WTC11 (cell line): Measurements from ENCODE around the gene NUAK1. TPM values are rescaled to one million over a fixed set of nuclear protein-coding genes. Genes with fewer than 3 reads are reported as not detected.

ENCODE experiments used
- ATAC-seq: fragments of 200-7000 bp; cut with Tn5 transposase; 2 replicates; pipeline ENCODE4 v1.10.0; 2021; ENCODE audit warnings: mild to moderate bottlenecking, moderate library complexity
- CTCF ChIA-PET: fragments of 300-600 bp; sonication (Branson Sonifier 250); formaldehyde crosslinking; loops from one replicate; lab custom pipeline; 2021; ENCODE audit warnings: antibody characterized with exemption; lab: Charles Lee
- POLR2A ChIA-PET: fragments of 350-600 bp; sonication (Branson Sonifier 250); formaldehyde crosslinking; loops from one replicate; lab custom pipeline; 2021; ENCODE audit warnings: antibody characterized with exemption; lab: Charles Lee
- DNase-seq: peaks from one replicate; pipeline ENCODE4 v3.0.0; 2021; ENCODE audit warnings: low spot score
- H3K27ac Mint-ChIP-seq: 2 replicates; pipeline ENCODE4 v1.8.0; 2021; ENCODE audit warnings: mixed read lengths
- H3K27me3 Mint-ChIP-seq: 2 replicates; pipeline ENCODE4 v1.8.0; 2021; ENCODE audit warnings: low read depth, mild to moderate bottlenecking, moderate library complexity, mixed read lengths
- H3K36me3 Mint-ChIP-seq: 2 replicates; pipeline ENCODE4 v1.8.0; 2021; ENCODE audit warnings: mixed read lengths
- H3K4me1 Mint-ChIP-seq: 2 replicates; pipeline ENCODE4 v1.8.0; 2022; ENCODE audit warnings: mixed read lengths
- H3K4me3 Mint-ChIP-seq: 2 replicates; pipeline ENCODE4 v1.8.0; 2021; ENCODE audit warnings: mild to moderate bottlenecking, moderate library complexity, mixed read lengths
- H3K9me3 Mint-ChIP-seq: 2 replicates; pipeline ENCODE4 v1.8.0; 2021; ENCODE audit warnings: mixed read lengths
- FOXK1 ChIP-seq: sonication (generic); formaldehyde crosslinking; IDR thresholded peaks from 2 replicates; pipeline ENCODE4 v1.8.0; 2022; ENCODE audit warnings: mild to moderate bottlenecking, moderate library complexity, missing genetic modification reagents
- FOXP1 ChIP-seq: sonication (generic); formaldehyde crosslinking; IDR thresholded peaks from 2 replicates; pipeline ENCODE4 v1.8.0; 2022; ENCODE audit warnings: missing genetic modification reagents, mild to moderate bottlenecking, moderate library complexity, borderline replicate concordance
- IRF2 ChIP-seq: sonication (generic); formaldehyde crosslinking; IDR thresholded peaks from 2 replicates; pipeline ENCODE4 v1.8.0; 2022; ENCODE audit warnings: low read depth, missing genetic modification reagents, borderline replicate concordance
- MYBL2 ChIP-seq: sonication (generic); formaldehyde crosslinking; IDR thresholded peaks from 2 replicates; pipeline ENCODE4 v1.8.1; 2023; ENCODE audit warnings: mild to moderate bottlenecking, moderate library complexity, missing genetic modification reagents
- NFATC4 ChIP-seq: fragments of 250-450 bp; sonication (Bioruptor Pico); IDR thresholded peaks from 2 replicates; pipeline ENCODE4 v1.9.0; 2021; ENCODE audit warnings: mild to moderate bottlenecking
- ZNF121 ChIP-seq: sonication (generic); formaldehyde crosslinking; IDR thresholded peaks from 2 replicates; pipeline ENCODE4 v1.8.0; 2023; ENCODE audit warnings: missing genetic modification reagents
- ZNF317 ChIP-seq: sonication (generic); formaldehyde crosslinking; IDR thresholded peaks from 2 replicates; pipeline ENCODE4 v1.8.1; 2023; ENCODE audit warnings: low read depth, mild to moderate bottlenecking, moderate library complexity, missing genetic modification reagents, borderline replicate concordance
- ZNF423 ChIP-seq: fragments of 250-450 bp; sonication (Bioruptor Pico); IDR thresholded peaks from 2 replicates; pipeline ENCODE4 v2.1.2; 2022; ENCODE audit warnings: mild to moderate bottlenecking, moderate library complexity
- total RNA-seq: library from RNA; stranded (reverse); gene quantifications from 3 replicates; pipeline ENCODE4 v1.2.3, GENCODE V29; 2021
- TF ChIP-seq, protein P1 (sequence below): sonication (generic); formaldehyde crosslinking; IDR thresholded peaks from 2 replicates; pipeline ENCODE4 v1.8.1; 2022; ENCODE audit warnings: low read depth, missing genetic modification reagents, borderline replicate concordance
- TF ChIP-seq, protein P2 (sequence below): sonication (generic); formaldehyde crosslinking; IDR thresholded peaks from 2 replicates; pipeline ENCODE4 v1.8.0; 2022; ENCODE audit warnings: missing genetic modification reagents
- TF ChIP-seq, protein P3 (sequence below): sonication (generic); formaldehyde crosslinking; IDR thresholded peaks from 2 replicates; pipeline ENCODE4 v1.8.1; 2023; ENCODE audit warnings: mild to moderate bottlenecking, missing genetic modification reagents
- TF ChIP-seq, protein P4 (sequence below): sonication (generic); formaldehyde crosslinking; IDR thresholded peaks from 2 replicates; pipeline ENCODE4 v1.8.1; 2023; ENCODE audit warnings: mild to moderate bottlenecking, missing genetic modification reagents, moderate library complexity
- TF ChIP-seq, protein P5 (sequence below): sonication (generic); formaldehyde crosslinking; conservative IDR thresholded peaks from 2 replicates; pipeline ENCODE4 v1.8.1; 2023; ENCODE audit warnings: mild to moderate bottlenecking, low read depth, missing genetic modification reagents, moderate library complexity
- TF ChIP-seq, protein P6 (sequence below): sonication (generic); formaldehyde crosslinking; IDR thresholded peaks from 2 replicates; pipeline ENCODE4 v1.8.0; 2023; ENCODE audit warnings: missing genetic modification reagents
- TF ChIP-seq, protein P7 (sequence below): fragments of 250-450 bp; sonication (Bioruptor Pico); IDR thresholded peaks from 2 replicates; pipeline ENCODE4 v1.9.0; 2021; ENCODE audit warnings: moderate library complexity, mild to moderate bottlenecking, inconsistent platforms, borderline replicate concordance
- TF ChIP-seq, protein P8 (sequence below): sonication (generic); formaldehyde crosslinking; IDR thresholded peaks from 2 replicates; pipeline ENCODE4 v1.8.1; 2022; ENCODE audit warnings: missing genetic modification reagents, borderline replicate concordance
- TF ChIP-seq, protein P9 (sequence below): fragments of 250-450 bp; sonication (Bioruptor Pico); IDR thresholded peaks from 2 replicates; pipeline ENCODE4 v1.9.0; 2021; ENCODE audit warnings: mild to moderate bottlenecking

The NUAK1 gene
- total RNA-seq, 1 experiment from 2014 or later: 15.9 TPM

DNA sequence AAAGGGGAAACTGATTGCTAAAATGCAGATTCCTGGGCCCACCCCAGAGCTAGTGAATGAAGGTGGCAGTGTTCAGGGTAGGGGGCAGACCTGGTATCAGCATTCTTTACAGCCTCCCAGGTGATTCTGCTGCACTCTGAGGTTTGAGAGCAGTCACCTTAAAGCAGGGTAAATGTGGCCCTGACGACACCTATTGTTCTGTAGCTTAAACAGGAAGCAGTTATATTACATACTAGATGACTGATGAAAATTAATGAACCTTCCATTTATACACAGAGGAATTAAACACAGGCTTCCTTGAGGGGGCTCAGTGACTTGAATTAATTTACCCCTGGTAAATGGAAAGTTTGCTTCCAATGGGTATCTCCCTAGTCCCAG, 25.3 kb downstream of the NUAK1 start:
- DNase-seq: no peak
- TF ChIP-seq ZNF317 (CRISPR knock-in tag) (no peak), MYBL2 (CRISPR knock-in tag) (no peak), ZNF121 (CRISPR knock-in tag) (no peak), FOXP1 (CRISPR knock-in tag) (no peak)
- CTCF ChIA-PET: interaction anchor here (1.1 to 2.7 kb wide), 2 partner anchors 10 to 23 kb away, joined by 4 to 8 read pairs; no protein-coding TSS in a partner anchor
- H3K4me1 Mint-ChIP-seq: peaks cover 86% of the 10 kb centered on the region
- H3K4me3 Mint-ChIP-seq: no peak overlapping the region
- H3K9me3 Mint-ChIP-seq: no peaks in the 10 kb centered on the region
- ATAC-seq: no peak
- H3K36me3 Mint-ChIP-seq: no peaks in the 10 kb centered on the region
- peak overlapping the region; percentile 60; the same call in 1 of the 2 replicates for H3K27ac Mint-ChIP-seq
- no peaks in the 10 kb centered on the region; the same call in 1 of the 2 replicates for H3K27me3 Mint-ChIP-seq
- POLR2A ChIA-PET: interaction anchor here (0.6 kb wide), 1 partner anchor 35 kb away, joined by 3 read pairs; no protein-coding TSS in a partner anchor

DNA sequence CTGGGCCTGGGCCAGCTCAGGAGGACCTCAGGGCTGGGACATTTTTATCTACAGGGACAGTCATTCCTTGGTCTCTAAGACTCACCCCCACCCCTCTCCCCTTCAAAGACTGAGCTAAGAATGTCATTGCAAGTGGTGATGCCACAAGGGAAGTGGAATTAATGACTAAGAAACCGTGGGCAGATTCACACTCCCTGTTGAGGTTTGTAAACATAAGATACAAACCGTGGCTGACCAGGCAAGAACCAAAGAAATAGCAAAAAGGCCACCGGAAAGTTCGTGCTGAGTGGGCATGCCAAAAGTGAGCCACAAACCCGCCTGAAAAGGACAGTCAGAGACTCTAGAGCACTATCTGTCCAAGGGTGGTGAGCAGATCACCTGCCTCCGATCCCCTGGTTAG, 25.7 kb downstream of the NUAK1 start:
- ChIA-PET CTCF (interaction anchor here (1.1 to 2.7 kb wide), 3 partner anchors 11 to 23 kb away, joined by 4 to 8 read pairs (median 6); no protein-coding TSS in a partner anchor), POLR2A (interaction anchor here (0.6 to 1.4 kb wide), 2 partner anchors 27 to 35 kb away, joined by 3 to 4 read pairs; no protein-coding TSS in a partner anchor)
- H3K9me3 Mint-ChIP-seq: no peaks in the 10 kb centered on the region
- DNase-seq: no peak
- H3K4me1 Mint-ChIP-seq: peaks cover 86% of the 10 kb centered on the region
- no peak for ATAC-seq
- peak overlapping the region; percentile 39; the same call in 1 of the 2 replicates for H3K27ac Mint-ChIP-seq
- H3K27me3 Mint-ChIP-seq: no peaks in the 10 kb centered on the region; the same call in 1 of the 2 replicates
- H3K36me3 Mint-ChIP-seq: no peaks in the 10 kb centered on the region
- no peak overlapping the region for H3K4me3 Mint-ChIP-seq
- TF ChIP-seq FOXK1 (CRISPR knock-in tag): no peak
- no peak for TF ChIP-seq IRF2 (CRISPR knock-in tag)
- TF ChIP-seq, protein P1, sequence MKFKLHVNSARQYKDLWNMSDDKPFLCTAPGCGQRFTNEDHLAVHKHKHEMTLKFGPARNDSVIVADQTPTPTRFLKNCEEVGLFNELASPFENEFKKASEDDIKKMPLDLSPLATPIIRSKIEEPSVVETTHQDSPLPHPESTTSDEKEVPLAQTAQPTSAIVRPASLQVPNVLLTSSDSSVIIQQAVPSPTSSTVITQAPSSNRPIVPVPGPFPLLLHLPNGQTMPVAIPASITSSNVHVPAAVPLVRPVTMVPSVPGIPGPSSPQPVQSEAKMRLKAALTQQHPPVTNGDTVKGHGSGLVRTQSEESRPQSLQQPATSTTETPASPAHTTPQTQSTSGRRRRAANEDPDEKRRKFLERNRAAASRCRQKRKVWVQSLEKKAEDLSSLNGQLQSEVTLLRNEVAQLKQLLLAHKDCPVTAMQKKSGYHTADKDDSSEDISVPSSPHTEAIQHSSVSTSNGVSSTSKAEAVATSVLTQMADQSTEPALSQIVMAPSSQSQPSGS: no peak
- TF ChIP-seq, protein P2, sequence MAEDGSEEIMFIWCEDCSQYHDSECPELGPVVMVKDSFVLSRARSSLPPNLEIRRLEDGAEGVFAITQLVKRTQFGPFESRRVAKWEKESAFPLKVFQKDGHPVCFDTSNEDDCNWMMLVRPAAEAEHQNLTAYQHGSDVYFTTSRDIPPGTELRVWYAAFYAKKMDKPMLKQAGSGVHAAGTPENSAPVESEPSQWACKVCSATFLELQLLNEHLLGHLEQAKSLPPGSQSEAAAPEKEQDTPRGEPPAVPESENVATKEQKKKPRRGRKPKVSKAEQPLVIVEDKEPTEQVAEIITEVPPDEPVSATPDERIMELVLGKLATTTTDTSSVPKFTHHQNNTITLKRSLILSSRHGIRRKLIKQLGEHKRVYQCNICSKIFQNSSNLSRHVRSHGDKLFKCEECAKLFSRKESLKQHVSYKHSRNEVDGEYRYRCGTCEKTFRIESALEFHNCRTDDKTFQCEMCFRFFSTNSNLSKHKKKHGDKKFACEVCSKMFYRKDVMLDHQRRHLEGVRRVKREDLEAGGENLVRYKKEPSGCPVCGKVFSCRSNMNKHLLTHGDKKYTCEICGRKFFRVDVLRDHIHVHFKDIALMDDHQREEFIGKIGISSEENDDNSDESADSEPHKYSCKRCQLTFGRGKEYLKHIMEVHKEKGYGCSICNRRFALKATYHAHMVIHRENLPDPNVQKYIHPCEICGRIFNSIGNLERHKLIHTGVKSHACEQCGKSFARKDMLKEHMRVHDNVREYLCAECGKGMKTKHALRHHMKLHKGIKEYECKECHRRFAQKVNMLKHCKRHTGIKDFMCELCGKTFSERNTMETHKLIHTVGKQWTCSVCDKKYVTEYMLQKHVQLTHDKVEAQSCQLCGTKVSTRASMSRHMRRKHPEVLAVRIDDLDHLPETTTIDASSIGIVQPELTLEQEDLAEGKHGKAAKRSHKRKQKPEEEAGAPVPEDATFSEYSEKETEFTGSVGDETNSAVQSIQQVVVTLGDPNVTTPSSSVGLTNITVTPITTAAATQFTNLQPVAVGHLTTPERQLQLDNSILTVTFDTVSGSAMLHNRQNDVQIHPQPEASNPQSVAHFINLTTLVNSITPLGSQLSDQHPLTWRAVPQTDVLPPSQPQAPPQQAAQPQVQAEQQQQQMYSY: no peak
- TF ChIP-seq, protein P3, sequence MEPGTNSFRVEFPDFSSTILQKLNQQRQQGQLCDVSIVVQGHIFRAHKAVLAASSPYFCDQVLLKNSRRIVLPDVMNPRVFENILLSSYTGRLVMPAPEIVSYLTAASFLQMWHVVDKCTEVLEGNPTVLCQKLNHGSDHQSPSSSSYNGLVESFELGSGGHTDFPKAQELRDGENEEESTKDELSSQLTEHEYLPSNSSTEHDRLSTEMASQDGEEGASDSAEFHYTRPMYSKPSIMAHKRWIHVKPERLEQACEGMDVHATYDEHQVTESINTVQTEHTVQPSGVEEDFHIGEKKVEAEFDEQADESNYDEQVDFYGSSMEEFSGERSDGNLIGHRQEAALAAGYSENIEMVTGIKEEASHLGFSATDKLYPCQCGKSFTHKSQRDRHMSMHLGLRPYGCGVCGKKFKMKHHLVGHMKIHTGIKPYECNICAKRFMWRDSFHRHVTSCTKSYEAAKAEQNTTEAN (CRISPR knock-in tag): no peak
- TF ChIP-seq, protein P4, sequence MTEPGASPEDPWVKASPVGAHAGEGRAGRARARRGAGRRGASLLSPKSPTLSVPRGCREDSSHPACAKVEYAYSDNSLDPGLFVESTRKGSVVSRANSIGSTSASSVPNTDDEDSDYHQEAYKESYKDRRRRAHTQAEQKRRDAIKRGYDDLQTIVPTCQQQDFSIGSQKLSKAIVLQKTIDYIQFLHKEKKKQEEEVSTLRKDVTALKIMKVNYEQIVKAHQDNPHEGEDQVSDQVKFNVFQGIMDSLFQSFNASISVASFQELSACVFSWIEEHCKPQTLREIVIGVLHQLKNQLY (CRISPR knock-in tag): no peak
- TF ChIP-seq, protein P5, sequence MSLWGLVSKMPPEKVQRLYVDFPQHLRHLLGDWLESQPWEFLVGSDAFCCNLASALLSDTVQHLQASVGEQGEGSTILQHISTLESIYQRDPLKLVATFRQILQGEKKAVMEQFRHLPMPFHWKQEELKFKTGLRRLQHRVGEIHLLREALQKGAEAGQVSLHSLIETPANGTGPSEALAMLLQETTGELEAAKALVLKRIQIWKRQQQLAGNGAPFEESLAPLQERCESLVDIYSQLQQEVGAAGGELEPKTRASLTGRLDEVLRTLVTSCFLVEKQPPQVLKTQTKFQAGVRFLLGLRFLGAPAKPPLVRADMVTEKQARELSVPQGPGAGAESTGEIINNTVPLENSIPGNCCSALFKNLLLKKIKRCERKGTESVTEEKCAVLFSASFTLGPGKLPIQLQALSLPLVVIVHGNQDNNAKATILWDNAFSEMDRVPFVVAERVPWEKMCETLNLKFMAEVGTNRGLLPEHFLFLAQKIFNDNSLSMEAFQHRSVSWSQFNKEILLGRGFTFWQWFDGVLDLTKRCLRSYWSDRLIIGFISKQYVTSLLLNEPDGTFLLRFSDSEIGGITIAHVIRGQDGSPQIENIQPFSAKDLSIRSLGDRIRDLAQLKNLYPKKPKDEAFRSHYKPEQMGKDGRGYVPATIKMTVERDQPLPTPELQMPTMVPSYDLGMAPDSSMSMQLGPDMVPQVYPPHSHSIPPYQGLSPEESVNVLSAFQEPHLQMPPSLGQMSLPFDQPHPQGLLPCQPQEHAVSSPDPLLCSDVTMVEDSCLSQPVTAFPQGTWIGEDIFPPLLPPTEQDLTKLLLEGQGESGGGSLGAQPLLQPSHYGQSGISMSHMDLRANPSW (CRISPR knock-in tag): no peak
- TF ChIP-seq, protein P6, sequence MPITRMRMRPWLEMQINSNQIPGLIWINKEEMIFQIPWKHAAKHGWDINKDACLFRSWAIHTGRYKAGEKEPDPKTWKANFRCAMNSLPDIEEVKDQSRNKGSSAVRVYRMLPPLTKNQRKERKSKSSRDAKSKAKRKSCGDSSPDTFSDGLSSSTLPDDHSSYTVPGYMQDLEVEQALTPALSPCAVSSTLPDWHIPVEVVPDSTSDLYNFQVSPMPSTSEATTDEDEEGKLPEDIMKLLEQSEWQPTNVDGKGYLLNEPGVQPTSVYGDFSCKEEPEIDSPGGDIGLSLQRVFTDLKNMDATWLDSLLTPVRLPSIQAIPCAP (CRISPR knock-in tag): no peak
- TF ChIP-seq, protein P7, sequence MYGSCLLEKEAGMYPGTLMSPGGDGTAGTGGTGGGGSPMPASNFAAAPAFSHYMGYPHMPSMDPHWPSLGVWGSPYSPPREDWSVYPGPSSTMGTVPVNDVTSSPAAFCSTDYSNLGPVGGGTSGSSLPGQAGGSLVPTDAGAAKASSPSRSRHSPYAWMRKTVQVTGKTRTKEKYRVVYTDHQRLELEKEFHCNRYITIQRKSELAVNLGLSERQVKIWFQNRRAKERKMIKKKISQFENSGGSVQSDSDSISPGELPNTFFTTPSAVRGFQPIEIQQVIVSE: no peak
- TF ChIP-seq, protein P8, sequence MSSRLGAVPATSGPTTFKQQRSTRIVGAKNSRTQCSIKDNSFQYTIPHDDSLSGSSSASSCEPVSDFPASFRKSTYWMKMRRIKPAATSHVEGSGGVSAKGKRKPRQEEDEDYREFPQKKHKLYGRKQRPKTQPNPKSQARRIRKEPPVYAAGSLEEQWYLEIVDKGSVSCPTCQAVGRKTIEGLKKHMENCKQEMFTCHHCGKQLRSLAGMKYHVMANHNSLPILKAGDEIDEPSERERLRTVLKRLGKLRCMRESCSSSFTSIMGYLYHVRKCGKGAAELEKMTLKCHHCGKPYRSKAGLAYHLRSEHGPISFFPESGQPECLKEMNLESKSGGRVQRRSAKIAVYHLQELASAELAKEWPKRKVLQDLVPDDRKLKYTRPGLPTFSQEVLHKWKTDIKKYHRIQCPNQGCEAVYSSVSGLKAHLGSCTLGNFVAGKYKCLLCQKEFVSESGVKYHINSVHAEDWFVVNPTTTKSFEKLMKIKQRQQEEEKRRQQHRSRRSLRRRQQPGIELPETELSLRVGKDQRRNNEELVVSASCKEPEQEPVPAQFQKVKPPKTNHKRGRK: no peak
- TF ChIP-seq, protein P9, sequence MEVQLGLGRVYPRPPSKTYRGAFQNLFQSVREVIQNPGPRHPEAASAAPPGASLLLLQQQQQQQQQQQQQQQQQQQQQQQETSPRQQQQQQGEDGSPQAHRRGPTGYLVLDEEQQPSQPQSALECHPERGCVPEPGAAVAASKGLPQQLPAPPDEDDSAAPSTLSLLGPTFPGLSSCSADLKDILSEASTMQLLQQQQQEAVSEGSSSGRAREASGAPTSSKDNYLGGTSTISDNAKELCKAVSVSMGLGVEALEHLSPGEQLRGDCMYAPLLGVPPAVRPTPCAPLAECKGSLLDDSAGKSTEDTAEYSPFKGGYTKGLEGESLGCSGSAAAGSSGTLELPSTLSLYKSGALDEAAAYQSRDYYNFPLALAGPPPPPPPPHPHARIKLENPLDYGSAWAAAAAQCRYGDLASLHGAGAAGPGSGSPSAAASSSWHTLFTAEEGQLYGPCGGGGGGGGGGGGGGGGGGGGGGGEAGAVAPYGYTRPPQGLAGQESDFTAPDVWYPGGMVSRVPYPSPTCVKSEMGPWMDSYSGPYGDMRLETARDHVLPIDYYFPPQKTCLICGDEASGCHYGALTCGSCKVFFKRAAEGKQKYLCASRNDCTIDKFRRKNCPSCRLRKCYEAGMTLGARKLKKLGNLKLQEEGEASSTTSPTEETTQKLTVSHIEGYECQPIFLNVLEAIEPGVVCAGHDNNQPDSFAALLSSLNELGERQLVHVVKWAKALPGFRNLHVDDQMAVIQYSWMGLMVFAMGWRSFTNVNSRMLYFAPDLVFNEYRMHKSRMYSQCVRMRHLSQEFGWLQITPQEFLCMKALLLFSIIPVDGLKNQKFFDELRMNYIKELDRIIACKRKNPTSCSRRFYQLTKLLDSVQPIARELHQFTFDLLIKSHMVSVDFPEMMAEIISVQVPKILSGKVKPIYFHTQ (CRISPR knock-in tag): no peak
- no peak for TF ChIP-seq NFATC4
- no peak for TF ChIP-seq ZNF423
